Tibial artery (tissue), 4 donors: Measurements from ENCODE around the gene PRPH2.
A peak's percentile ranks its signal among the peaks of the same experiment; 100 is the strongest.
"Not testable (repeated sequence)": the region's sequence is repeated elsewhere in the genome, so short reads cannot be mapped to it uniquely, and the experiment has no call there.

Source experiments
- DNase-seq, 2 donors: peaks; one replicate each; pipeline ENCODE4 v3.0.0-alpha.2; 2019
- H3K27ac ChIP-seq, 2 donors: fragments of 200-600 bp; sonication (generic) in 1 of 2; 1 replicate in 1 of 2; 2 replicates in 1 of 2; pipeline ENCODE4 v1.5.1; 2018 to 2019; ENCODE audit warnings: mild to moderate bottlenecking in 1 of 2
- H3K27me3 ChIP-seq, 2 donors: fragments of 200-600 bp; sonication (generic) in 1 of 2; one replicate each; pipeline versions ENCODE4 v1.5.1 to v1.6.0; 2016 to 2019
- H3K36me3 ChIP-seq, 3 donors: fragments of 200-600 bp; sonication (generic) in 2 of 3; one replicate each; pipeline ENCODE4 v1.5.1; 2016 to 2019; ENCODE audit warnings: mild to moderate bottlenecking in 2 of 3
- H3K4me1 ChIP-seq, 4 donors: fragments of 200-600 bp; sonication (generic) in 2 of 4; 1 replicate in 3 of 4; 2 replicates in 1 of 4; pipeline ENCODE4 v1.5.1; 2016 to 2019
- H3K4me3 ChIP-seq, 2 donors: fragments of 200-600 bp; sonication (generic) in 1 of 2; 1 replicate in 1 of 2; 2 replicates in 1 of 2; pipeline ENCODE4 v1.5.1; 2018 to 2019; ENCODE audit warnings: mild to moderate bottlenecking in 2 of 2
- H3K9me3 ChIP-seq, 3 donors: fragments of 200-600 bp; sonication (generic) in 1 of 3; one replicate each; pipeline ENCODE4 v1.5.1; 2016 to 2019
- intact Hi-C: fragments of 100-400 bp; cut with DNase I; formaldehyde crosslinking; loops from one replicate; pipeline ENCODE4 v1.15.0; 2023; ENCODE audit warnings: low total_unique reads
- TF ChIP-seq, protein P1 (sequence below), 2 experiments: fragments of 200-600 bp in 1 of 2; fragments of 450-650 bp in 1 of 2; IDR thresholded peaks; one replicate each; pipeline ENCODE4 v1.5.1; 2017 to 2019; ENCODE audit warnings: antibody characterized with exemption in 2 of 2, mild to moderate bottlenecking in 1 of 2, moderate library complexity in 1 of 2

PRPH2 gene

DNA sequence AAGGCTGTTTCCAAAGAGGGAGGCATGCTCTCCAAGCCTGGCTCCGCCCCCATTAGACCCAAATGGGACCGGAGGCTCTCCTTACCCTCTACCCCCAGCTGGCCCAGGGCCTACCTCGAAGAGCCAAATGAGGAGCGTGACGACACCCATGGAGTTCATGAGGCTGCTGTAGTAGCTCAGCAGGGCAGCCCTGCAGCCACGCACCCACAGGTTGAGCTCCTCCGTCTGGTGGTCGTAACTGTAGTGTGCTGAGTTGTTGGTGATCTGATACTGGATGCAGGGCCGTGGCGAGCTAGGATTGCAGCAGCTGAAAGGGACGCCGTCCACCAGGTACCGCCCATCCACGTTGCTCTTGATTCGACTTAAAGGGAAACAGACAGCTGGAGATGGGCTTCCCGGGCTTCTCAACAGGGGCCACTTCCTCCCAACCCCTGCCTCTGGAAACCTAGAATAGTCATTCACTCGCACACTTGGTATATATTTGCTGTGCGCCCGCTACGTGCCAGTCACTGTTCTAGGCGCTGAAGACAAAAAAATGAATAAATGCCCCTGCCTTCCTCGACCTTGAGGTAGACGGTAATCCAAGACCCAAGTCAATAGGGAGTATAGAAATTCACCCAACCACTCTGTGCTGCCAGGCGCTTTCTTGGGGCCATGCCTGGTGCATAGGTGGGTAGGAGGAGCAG is 18.0 kb downstream of the PRPH2 start:
- no peaks in the 10 kb centered on the region for H3K9me3 ChIP-seq
- H3K4me1 ChIP-seq = no peaks in the 10 kb centered on the region
- H3K36me3 ChIP-seq = no peaks in the 10 kb centered on the region
- no peak overlapping the region for H3K27ac ChIP-seq
- no peaks in the 10 kb centered on the region for H3K27me3 ChIP-seq
- DNase-seq = no peak
- TF ChIP-seq, protein P1, sequence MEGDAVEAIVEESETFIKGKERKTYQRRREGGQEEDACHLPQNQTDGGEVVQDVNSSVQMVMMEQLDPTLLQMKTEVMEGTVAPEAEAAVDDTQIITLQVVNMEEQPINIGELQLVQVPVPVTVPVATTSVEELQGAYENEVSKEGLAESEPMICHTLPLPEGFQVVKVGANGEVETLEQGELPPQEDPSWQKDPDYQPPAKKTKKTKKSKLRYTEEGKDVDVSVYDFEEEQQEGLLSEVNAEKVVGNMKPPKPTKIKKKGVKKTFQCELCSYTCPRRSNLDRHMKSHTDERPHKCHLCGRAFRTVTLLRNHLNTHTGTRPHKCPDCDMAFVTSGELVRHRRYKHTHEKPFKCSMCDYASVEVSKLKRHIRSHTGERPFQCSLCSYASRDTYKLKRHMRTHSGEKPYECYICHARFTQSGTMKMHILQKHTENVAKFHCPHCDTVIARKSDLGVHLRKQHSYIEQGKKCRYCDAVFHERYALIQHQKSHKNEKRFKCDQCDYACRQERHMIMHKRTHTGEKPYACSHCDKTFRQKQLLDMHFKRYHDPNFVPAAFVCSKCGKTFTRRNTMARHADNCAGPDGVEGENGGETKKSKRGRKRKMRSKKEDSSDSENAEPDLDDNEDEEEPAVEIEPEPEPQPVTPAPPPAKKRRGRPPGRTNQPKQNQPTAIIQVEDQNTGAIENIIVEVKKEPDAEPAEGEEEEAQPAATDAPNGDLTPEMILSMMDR (IDR thresholded peaks at IDR 0.05) = no peak
- H3K4me3 ChIP-seq = no peak overlapping the region
- intact Hi-C loops = no loop called here

DNA sequence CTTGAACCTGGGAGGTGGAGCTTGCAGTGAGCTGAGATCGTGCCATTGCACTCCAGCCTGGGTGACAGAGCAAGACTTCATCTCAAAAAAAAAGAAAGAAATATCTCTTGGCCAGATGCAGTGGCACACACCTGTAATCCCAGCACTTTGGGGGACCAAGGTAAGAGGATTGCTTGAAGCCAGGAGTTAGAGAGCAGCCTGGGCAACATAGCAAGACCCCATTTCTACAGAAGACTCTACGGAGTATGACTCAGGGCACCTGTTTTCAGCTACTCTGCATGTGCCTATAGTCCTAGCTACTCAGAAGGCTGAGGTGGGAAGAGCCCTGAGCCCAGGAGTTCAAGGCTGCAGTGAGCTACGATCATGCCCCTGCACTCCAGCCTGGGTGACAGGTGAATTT is 19.6 kb downstream of the PRPH2 start:
- H3K4me1 ChIP-seq, H3K27ac ChIP-seq, intact Hi-C loops, H3K27me3 ChIP-seq, DNase-seq, H3K36me3 ChIP-seq, H3K4me3 ChIP-seq, H3K9me3 ChIP-seq: not testable (repeated sequence)

DNA sequence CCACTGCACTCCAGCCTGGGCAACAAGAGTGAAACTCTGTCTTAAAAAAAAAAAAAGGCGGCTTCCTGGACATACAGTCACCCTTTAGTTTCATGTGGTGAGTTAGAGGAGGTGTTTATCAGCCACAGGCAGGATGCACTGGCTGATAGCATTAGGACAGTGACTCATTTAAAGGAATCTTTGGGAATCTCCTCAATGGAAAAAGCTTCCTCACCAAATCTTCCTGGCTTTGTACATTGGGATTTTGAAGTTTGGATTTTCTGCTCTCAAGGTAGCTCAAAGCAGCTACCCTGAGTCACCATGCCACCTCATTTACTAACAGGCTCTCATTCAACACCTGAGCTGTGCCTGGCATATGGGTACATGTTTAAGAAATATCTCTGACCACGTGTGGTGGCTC is 20.2 kb downstream of the PRPH2 start:
- Histone ChIP-seq H3K27me3 (no peaks in the 10 kb centered on the region), H3K4me1 (no peaks in the 10 kb centered on the region)

DNA sequence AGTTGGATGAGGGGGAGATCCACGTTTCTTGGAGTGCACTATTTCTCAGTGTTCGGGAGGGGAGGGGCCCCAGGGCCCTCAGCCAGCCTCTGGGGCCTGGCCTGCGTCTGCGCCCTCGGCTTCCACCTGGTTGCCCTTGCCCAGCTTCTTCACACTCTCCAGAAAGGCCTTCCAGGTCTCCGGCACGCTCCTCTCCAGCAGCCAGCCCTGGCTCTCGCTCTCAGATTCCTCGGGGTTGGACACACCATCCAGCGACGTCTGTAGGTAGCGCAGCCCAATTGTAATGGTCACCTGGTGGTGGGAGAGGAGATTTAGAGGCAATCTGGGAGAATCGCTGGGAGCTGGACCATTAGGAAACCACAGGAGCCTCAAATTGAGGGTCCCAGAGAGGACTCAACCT is 24.2 kb downstream of the PRPH2 start:
- H3K27ac ChIP-seq = no peak overlapping the region
- peaks cover 1 to 11% (median 4%) of the 10 kb centered on the region in 3 donors for H3K36me3 ChIP-seq
- no peak for DNase-seq
- no peaks in the 10 kb centered on the region for H3K9me3 ChIP-seq
- peaks cover 0 to 16% (median 6%) of the 10 kb centered on the region in 4 donors for H3K4me1 ChIP-seq
- intact Hi-C loops = no loop called here
- TF ChIP-seq, protein P1 (IDR thresholded peaks at IDR 0.05) = no peak
- H3K27me3 ChIP-seq = no peaks in the 10 kb centered on the region
- H3K4me3 ChIP-seq = no peak overlapping the region

More for the DNA sequence above, 20.2 kb downstream of the PRPH2 start:
- TF ChIP-seq, protein P1 (IDR thresholded peaks at IDR 0.05) = no peak
- Histone ChIP-seq H3K27ac (no peak overlapping the region), H3K4me3 (no peak overlapping the region), H3K9me3 (no peaks in the 10 kb centered on the region), H3K36me3 (no peaks in the 10 kb centered on the region)
- no peak for DNase-seq
- intact Hi-C loops = no loop called here

DNA sequence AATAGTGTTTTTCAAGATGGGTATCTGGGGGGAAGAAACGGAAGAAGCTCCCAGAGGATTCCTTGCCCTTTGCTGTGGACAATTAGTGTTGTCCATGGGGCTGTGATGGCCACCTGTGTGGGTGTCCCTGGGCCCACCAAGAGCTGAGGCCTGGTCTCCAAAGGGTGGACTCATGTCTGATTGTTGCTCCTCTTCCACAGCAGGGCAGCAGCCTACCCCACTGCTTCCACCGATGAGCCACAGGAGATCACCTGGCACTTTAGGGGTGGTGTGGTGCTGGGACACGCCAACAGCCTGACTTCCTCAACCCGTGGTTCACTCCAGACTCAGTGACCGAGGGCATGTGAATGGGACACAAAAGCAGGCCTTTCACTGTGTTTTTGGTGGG is 25.1 kb downstream of the PRPH2 start:
- no peak for DNase-seq
- Histone ChIP-seq H3K27me3 (no peaks in the 10 kb centered on the region), H3K4me1 (peaks cover 0 to 19% (median 8%) of the 10 kb centered on the region in 4 donors), H3K4me3 (no peak overlapping the region), H3K9me3 (no peaks in the 10 kb centered on the region), H3K27ac (peak overlapping the region; percentile 9 to 21), H3K36me3 (peaks cover 9 to 19% (median 13%) of the 10 kb centered on the region in 3 donors)
- TF ChIP-seq, protein P1 (IDR thresholded peaks at IDR 0.05) = no peak
- intact Hi-C loops = no loop called here

DNA sequence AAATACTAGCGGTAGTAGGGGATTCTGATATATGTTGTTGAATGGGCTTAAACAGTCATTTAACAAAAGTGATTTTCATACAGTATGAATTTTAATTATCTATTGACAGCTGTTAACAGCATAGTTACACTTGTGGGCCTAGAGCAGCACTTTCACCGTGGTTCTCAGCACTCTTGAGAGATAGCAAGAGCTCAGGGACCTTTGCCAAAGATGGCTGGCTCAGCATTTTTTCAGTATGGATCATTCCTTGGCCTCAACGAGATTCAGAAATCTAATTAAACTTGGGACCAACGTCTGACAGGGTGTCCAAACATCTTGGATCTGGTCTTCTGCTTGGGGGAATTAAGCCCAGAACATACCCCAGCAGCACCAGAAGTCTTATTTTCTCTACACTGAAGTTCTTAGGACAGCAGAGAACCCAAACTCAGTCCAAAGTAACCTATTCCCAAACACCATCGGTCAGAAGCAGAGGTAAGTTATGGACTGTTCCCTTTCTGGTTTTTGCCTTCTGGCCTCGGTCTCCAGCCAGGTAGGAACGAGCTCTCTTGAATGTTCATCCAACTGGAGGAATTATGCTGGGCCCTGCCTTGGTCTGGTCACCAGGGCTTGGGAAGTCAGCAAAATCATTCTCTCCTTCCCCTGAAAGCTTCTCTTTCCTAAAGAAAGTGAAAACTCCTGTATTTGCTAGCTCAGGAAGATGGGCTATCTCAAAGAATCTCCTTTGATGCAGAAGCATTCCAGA is 25.7 kb downstream of the PRPH2 start:
- Histone ChIP-seq H3K27me3 (no peaks in the 10 kb centered on the region), H3K4me3 (no peak overlapping the region), H3K27ac (peak overlapping the region; percentile 9 to 21), H3K4me1 (peaks cover 0 to 24% (median 10%) of the 10 kb centered on the region in 4 donors), H3K36me3 (peaks cover 14 to 21% (median 16%) of the 10 kb centered on the region in 3 donors), H3K9me3 (no peaks in the 10 kb centered on the region)
- peak in 1 of 2 donors; percentile 36 for DNase-seq
- TF ChIP-seq, protein P1 (IDR thresholded peaks at IDR 0.05) = no peak
- intact Hi-C loops = no loop called here
